ENCODE results near the gene APBA2. TPM values are rescaled to one million over a fixed set of nuclear protein-coding genes. Genes with fewer than 3 reads are reported as not detected.

APBA2 gene
- total and polyA plus RNA-seq, 2 of the 4 experiments (the other 2 are of a cell fraction), result 21.7 to 33.0 TPM

DNA sequence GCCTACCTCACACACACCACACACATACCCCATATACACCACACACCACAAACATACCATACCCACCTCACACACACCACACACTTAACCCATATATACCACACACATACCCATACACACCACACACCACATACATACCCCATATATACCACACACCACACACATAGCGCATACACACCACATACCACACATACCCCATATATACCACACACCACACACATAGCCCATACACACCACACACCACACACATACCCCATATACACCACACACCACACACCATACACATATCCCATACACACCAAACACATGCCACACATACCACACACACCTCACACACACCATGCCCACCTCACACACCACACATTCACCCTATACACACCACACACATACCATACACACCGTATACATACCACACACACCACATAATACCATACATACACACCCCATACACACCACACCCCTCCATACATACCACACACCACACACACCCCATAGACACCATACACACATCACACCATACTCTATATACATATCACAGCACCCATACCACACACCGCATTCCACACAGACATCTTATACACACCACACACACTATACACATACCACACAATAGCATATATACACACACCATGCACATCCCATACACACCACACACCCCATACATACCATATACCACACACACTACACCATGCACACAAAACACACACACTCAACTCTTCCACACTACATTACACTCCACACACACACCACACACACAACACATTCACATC is 29.5 kb downstream of the APBA2 start:
- intact Hi-C loops (cut with micrococcal nuclease) (no loop called here), dilution Hi-C loops (cut with HindIII; ENCODE audit: low sequenced_read_pairs, unreplicated experiment) (no loop called here), in situ Hi-C loops (cut with MboI; ENCODE audit: low sequenced_read_pairs) (no loop called here)
- Histone ChIP-seq H3K36me3 (ENCODE audit: control insufficient read depth, insufficient read depth, low read length) (no peaks in the 10 kb centered on the region), H3K27me3 (ENCODE audit: control insufficient read depth, insufficient read depth, low read length) (no peaks in the 10 kb centered on the region), H2BK120ac (ENCODE audit: low read depth, low read length) (no peak overlapping the region), H3K9ac (ENCODE audit: low read depth, low read length) (no peak overlapping the region), H2BK5ac (ENCODE audit: low read depth, low read length, poor library complexity, severe bottlenecking) (peak overlapping the region; percentile 90), H3K18ac (ENCODE audit: low read depth, low read length) (no peak overlapping the region), H2BK15ac (ENCODE audit: low read depth, low read length) (no peak overlapping the region), H3K79me1 (ENCODE audit: low read depth in 1 of 2, low read length in 2 of 2) (peaks cover 20 to 70% of the 10 kb centered on the region in 2 experiments), H4K5ac (ENCODE audit: low read depth, low read length) (no peak overlapping the region), H3K9me1 (ENCODE audit: insufficient read depth, low read length) (peaks cover 20% of the 10 kb centered on the region), H3K27ac (ENCODE audit: insufficient read depth, low read length) (no peak overlapping the region), H3K4me1 (ENCODE audit: control insufficient read depth, insufficient read depth, low read length) (no peaks in the 10 kb centered on the region), H2AK9ac (replicated peaks; ENCODE audit: low read depth, low read length, poor library complexity) (peak overlapping the region; percentile 11), H2AK5ac (ENCODE audit: low read depth, low read length) (peak overlapping the region; percentile 64; the same call in 1 of the 2 replicates), H3K4ac (ENCODE audit: low read depth, low read length) (no peak overlapping the region), H3K9me3 (ENCODE audit: control insufficient read depth, insufficient read depth, low read length) (no peaks in the 10 kb centered on the region), H3K4me3 (ENCODE audit: insufficient read depth, low read depth, low read length) (no peak overlapping the region), H3K23ac (ENCODE audit: low read depth, low read length) (peak overlapping the region; percentile 78; the same call in 1 of the 2 replicates), H4K8ac (ENCODE audit: low read depth in 2 of 2, low read length in 2 of 2) (no peak overlapping the region), H3K4me2 (ENCODE audit: low read depth, low read length) (no peak overlapping the region), H4K91ac (ENCODE audit: insufficient read depth, low read depth, low read length) (no peak overlapping the region), H4K20me1 (ENCODE audit: insufficient read depth, low read length) (peaks cover 42% of the 10 kb centered on the region), H2BK20ac (ENCODE audit: low read depth, low read length) (no peak overlapping the region), H3K56ac (ENCODE audit: extremely low read depth, insufficient read depth, low read length) (no peak overlapping the region), H2AFZ (replicated peaks; ENCODE audit: low read length, poor library complexity) (no peak overlapping the region), H3K14ac (replicated peaks; ENCODE audit: low read depth, low read length) (0 out of 2 replicates have a peak overlapping the region, but pooled peaks have one; percentile 21)
- BruUV-seq (replicated peaks), result no TSS peak
- ChIA-PET POLR2A (ENCODE audit: unreplicated experiment) (no interaction called here), CTCF (no interaction called here)
- ATAC-seq (ENCODE audit: low read depth), result no peak
- WGBS, 2 experiments (ENCODE audit: extremely low coverage in 2 of 2, insufficient read length in 1 of 2), result 100% methylated on average over 2 to 3 of the region's 3 CpGs
- no peak for TF ChIP-seq CEBPB (IDR thresholded peaks at IDR 0.05; ENCODE audit: low read depth, low read length)
- TF ChIP-seq CHD1 (IDR thresholded peaks at IDR 0.05; ENCODE audit: low read depth, low read length), result no peak
- no peak for TF ChIP-seq POLR2A (IDR thresholded peaks at IDR 0.05; ENCODE audit: low read depth, low read length)
- DNase-seq, result no peak
